SK-N-DZ (cell line): ENCODE data around the gene NCKAP1.
"Not testable (repeated sequence)": the region's sequence is repeated elsewhere in the genome, so short reads cannot be mapped to it uniquely, and the experiment has no call there.

ENCODE experiments used
- DNase-seq: peaks from one replicate; pipeline ENCODE4 v3.0.0-alpha.2; 2015; ENCODE audit warnings: low spot score

NCKAP1 gene

GRCh38 chr2:183037074-183037552 is 1.1 kb downstream of the NCKAP1 start:
- DNase-seq, result no peak

DNA sequence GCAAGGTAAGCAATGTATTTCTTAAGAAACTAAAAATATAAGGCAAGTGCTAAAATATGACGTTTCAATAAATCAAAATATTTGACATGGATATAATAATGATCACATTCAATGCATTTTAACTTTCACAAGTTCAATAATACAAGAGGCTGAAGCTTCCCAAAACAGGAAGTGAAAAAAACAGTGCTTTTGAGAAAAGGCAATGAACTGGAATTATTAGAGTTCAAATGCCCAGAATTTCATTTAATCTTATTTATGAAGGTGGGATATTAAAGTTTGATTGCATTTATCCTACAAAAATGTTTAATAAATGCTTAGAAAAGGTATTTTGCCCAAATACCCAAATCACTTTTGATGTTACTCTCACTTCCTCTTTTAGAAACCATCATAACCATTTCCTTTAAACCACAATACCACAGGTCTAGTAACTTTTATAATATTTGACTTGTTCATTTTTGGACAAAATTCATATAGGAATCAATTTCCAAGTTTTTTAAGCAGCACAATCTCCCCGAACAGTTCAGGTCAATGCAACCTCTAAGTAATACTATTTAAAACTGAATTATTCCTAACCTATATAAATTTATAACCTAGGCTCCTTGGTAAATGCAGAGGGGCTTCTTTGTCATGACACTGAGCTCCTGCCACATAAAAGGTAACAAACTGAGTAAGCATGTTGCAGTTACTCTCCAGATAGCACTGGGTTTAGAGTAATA is 2.1 kb downstream of the NCKAP1 start:
- DNase-seq, result no peak

- DNase-seq, result no peak
These were observed 2.8 kb downstream of the NCKAP1 start for GRCh38 chr2:183035298-183035953.

GRCh38 chr2:183034806-183035205 is 3.5 kb downstream of the NCKAP1 start:
- DNase-seq, result no peak

- no peak for DNase-seq
These were observed 4.3 kb downstream of the NCKAP1 start for GRCh38 chr2:183033951-183034350.

- no peak for DNase-seq
These were observed 6.1 kb downstream of the NCKAP1 start for GRCh38 chr2:183031911-183032794.

DNA sequence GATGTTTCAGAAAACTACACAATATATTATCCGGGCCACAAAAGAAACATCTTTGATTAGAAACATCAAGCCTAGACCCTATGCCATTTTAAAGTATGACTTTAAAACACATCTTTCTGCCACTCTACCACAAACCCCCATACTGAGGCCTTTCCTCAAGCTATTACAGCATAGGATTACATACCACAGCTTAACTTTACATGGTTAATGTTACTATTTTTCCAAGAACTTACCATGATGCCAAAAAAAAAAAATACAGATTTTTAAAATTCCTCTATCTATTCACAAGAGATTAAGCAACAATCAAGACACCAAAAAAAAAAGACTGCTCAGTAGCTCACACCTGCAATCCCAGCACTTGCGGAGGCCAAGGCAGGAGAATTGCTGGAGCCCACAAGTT is 9.0 kb downstream of the NCKAP1 start:
- no peak for DNase-seq

DNA sequence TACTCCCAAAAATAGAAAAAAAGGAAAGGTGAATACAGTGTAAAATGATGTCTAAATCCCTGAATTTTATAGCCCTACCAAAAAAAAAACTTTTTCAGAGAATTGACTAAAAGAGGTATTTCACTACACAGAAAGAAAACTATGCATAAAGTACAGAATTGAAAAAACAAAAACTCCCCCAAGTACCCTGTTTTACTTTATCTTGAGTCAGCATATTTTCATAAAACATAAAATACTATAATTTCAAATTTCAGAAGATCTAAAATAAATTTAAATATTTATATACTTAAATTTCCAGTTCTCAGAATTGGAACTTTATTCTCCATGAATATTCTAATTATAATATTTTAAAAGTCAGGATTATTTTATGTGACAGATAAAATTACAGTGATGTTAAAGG is 10.1 kb downstream of the NCKAP1 start:
- no peak for DNase-seq

- no peak for DNase-seq
These were observed 10.8 kb downstream of the NCKAP1 start for GRCh38 chr2:183027443-183027842.

DNA sequence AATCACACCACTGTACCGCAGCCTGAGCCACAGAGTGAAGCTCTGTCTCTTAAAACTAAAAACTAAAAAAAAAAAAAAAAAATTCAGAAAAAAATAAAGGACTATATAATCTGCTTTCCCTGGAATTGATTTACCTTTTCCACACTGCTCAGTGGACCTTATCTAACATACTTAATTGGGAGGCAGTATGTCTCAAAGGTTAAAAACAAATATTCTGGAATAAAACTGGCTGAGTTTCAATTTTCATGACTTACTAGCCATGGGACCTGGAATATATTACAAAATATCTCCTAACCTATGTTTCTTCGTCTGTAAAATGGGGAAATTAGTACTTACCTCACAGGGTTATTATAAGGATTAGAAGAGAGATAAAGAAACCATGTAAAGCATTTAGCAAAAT is 11.8 kb downstream of the NCKAP1 start:
- DNase-seq, result no peak

GRCh38 chr2:183025993-183026392 is 12.3 kb downstream of the NCKAP1 start:
- DNase-seq, result no peak

GRCh38 chr2:183024339-183025095 is 13.7 kb downstream of the NCKAP1 start:
- no peak for DNase-seq

DNA sequence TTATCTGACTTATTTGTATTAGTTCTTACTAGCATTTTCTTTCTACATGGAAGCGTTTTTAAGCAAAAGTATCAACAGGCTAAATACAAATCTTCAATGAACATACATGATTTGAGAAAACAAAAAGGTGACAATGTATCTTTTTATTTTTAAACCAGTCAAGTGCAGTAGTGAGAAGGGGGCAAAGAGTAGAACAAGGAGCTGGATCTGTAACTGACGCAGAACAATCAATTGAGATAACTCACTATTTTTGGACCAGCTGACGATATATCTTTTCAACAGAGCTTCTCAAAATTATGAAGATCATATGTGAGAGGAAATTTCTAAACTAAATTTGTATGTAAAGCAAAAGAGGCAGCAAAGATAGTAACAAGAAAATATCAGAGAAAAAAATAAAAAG is 15.5 kb downstream of the NCKAP1 start:
- no peak for DNase-seq

DNA sequence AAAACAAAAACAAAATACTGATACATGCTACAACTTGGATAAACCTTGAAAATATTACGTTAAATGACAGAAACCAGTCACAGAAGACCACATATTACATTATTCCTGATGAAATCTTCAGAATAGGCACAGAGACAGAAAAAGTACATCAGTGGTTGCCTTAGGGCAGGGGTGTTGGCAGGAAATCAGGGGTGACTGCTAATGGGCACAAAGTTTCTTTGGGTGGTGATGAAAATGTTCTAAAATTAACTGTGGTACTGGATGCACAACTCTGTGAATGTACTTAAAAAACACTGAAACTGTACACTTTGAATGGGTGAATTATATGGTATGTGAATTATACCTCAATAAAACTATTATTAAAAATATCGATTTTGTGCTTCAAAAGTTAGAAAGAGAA is 16.6 kb downstream of the NCKAP1 start:
- no peak for DNase-seq

GRCh38 chr2:183019718-183020442 is 18.4 kb downstream of the NCKAP1 start:
- no peak for DNase-seq

DNA sequence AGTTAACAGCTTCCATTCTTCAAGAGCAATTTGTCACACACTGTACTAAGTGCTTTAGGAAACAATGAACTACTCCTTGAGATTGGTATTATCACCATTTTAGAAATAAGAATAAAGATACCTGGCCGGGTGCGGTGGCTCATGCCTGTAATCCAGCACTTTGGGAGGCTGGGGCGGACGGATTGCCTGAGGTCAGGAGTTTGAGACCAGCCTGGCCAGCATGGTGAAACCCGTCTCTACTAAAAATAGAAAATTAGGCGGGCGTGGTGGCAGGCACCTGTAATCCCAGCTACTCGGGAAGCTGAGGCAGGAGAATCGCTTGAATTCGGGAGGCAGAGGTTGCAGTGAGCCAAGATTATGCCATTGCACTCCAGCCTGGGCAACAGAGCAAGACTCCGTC is 20.4 kb downstream of the NCKAP1 start:
- not testable (repeated sequence) for DNase-seq

- DNase-seq, result no peak
These were observed 24.3 kb downstream of the NCKAP1 start for GRCh38 chr2:183014005-183014404.

GRCh38 chr2:183011743-183012142 is 26.5 kb downstream of the NCKAP1 start:
- DNase-seq, result no peak

GRCh38 chr2:183010112-183010511 is 28.1 kb downstream of the NCKAP1 start:
- peak; percentile 5 for DNase-seq

DNA sequence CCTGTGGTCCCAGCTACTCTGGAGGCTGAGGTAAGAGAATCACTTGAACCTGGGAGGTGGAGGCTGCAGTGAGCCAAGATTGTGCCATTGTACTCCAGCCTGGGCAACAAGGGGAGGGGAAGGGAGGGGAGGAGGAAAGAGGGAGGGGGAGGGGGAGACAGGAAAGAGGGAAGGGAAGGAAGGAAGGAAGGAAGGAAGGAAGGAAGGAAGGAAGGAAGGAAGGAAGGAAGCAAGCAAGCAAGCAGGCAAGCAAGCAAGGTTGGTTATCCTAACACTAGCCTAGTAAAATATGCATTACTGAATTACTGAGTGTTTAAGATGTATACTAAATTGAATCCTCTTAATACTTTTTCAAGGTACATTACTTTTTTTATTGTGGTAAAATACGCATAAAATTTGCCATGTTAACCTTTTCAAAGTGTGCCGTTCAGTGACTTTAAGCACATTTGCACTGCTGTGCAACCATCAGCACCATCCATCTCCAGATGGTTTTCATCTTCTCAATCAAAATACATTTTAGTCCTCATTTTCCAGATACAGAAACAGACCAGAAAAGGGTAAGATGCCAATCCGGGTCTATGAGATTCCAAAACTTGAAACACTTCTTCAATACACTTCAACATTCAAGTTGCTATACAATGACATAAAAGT is 28.9 kb downstream of the NCKAP1 start:
- DNase-seq, result no peak
